C4-2B (cell line): ENCODE results near the gene THAP9.

Source experiments
- H3K27ac ChIP-seq: fragments of 450-650 bp; 2 replicates; pipeline ENCODE4 v1.5.1; 2017
- ZFX ChIP-seq: fragments of 450-650 bp; IDR thresholded peaks from 2 replicates; pipeline ENCODE4 v1.6.1; 2017
- TF ChIP-seq, protein P1 (sequence below): fragments of 450-650 bp; conservative IDR thresholded peaks from 2 replicates; pipeline ENCODE4 v1.5.1; 2017; ENCODE audit warnings: mild to moderate bottlenecking

The THAP9 gene

DNA sequence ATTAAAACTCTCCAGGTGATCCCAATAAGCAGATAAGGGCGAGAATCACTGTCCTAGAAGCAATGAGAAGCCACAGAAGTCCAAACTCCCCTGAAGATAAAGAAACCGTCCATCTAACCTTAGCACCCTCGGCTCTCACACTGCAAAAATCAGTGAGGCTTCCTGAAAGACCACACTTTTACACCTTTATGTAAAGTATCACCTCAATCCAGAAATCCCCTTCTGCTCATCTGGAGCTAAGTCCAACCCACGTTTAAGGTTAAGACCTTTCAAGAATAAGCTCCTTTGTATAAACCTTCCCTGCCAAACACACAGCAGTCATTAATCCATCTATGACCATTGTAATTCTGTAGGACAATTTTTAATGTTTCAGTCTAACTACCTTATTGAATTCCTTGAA is 68.4 kb downstream of the THAP9 start:
- TF ChIP-seq, protein P1, sequence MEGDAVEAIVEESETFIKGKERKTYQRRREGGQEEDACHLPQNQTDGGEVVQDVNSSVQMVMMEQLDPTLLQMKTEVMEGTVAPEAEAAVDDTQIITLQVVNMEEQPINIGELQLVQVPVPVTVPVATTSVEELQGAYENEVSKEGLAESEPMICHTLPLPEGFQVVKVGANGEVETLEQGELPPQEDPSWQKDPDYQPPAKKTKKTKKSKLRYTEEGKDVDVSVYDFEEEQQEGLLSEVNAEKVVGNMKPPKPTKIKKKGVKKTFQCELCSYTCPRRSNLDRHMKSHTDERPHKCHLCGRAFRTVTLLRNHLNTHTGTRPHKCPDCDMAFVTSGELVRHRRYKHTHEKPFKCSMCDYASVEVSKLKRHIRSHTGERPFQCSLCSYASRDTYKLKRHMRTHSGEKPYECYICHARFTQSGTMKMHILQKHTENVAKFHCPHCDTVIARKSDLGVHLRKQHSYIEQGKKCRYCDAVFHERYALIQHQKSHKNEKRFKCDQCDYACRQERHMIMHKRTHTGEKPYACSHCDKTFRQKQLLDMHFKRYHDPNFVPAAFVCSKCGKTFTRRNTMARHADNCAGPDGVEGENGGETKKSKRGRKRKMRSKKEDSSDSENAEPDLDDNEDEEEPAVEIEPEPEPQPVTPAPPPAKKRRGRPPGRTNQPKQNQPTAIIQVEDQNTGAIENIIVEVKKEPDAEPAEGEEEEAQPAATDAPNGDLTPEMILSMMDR, result no peak
- no peak for TF ChIP-seq ZFX
- H3K27ac ChIP-seq, result no peak overlapping the region

DNA sequence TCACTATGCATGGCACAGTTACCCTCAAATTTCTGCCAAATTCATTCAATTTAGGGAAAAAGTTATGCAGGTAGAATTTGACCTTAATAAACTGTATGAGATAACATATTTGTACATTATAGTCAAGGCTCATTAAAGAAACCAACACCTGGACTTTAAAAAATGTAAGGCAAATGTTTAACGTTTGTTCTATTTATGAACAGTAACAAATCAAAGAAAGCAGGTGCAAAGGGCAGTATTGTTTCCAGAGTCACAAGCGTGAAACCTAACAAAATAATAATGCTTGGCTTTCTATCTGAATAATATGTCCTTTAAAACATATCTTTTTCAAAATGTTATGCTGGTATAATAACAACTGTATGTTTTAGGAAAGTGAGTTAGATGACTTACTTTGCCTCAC is 68.9 kb downstream of the THAP9 start:
- no peak overlapping the region for H3K27ac ChIP-seq
- no peak for TF ChIP-seq ZFX
- TF ChIP-seq, protein P1, result no peak
